Hepatocyte (in vitro differentiated cells): ENCODE data around the gene IL12A. TPM values are rescaled to one million over a fixed set of nuclear protein-coding genes. Genes with fewer than 3 reads are reported as not detected.

ENCODE experiments used
- DNase-seq: peaks from one replicate; pipeline ENCODE4 v3.0.0-alpha.2; 2016; ENCODE audit warnings: low spot score
- H2AFZ ChIP-seq: fragments of 200-600 bp; sonication (generic); 2 replicates; pipeline ENCODE4 v1.6.0; 2016; ENCODE audit warnings: antibody characterized with exemption, mild to moderate bottlenecking
- H3K27ac ChIP-seq: fragments of 200-600 bp; sonication (generic); 2 replicates; pipeline ENCODE4 v1.5.1; 2016; ENCODE audit warnings: mild to moderate bottlenecking
- H3K27me3 ChIP-seq: fragments of 200-600 bp; sonication (generic); 2 replicates; pipeline ENCODE4 v1.6.1; 2016
- H3K36me3 ChIP-seq: fragments of 200-600 bp; sonication (generic); replicated peaks from 2 replicates; pipeline ENCODE4 v1.5.1; 2016; ENCODE audit warnings: low read depth; ENCODE audit not compliant: insufficient read depth
- H3K4me1 ChIP-seq: fragments of 200-600 bp; sonication (generic); 2 replicates; pipeline ENCODE4 v1.5.1; 2016; ENCODE audit warnings: mild to moderate bottlenecking, moderate library complexity; ENCODE audit not compliant: insufficient read depth
- H3K4me2 ChIP-seq: fragments of 200-600 bp; sonication (generic); 2 replicates; pipeline ENCODE4 v1.6.0; 2016
- H3K4me3 ChIP-seq: fragments of 200-600 bp; sonication (generic); 2 replicates; pipeline ENCODE4 v1.5.1; 2016; ENCODE audit warnings: mild to moderate bottlenecking
- H3K79me2 ChIP-seq: fragments of 200-600 bp; sonication (generic); 2 replicates; pipeline ENCODE4 v1.6.0; 2017; ENCODE audit warnings: mild to moderate bottlenecking
- H3K9me2 ChIP-seq: fragments of 200-600 bp; sonication (generic); replicated peaks from 2 replicates; pipeline ENCODE4 v1.6.0; 2017; ENCODE audit warnings: mild to moderate bottlenecking; ENCODE audit not compliant: insufficient read depth
- H3K9me3 ChIP-seq: fragments of 200-600 bp; sonication (generic); 2 replicates; pipeline ENCODE4 v1.5.1; 2016; ENCODE audit warnings: low read depth, mild to moderate bottlenecking
- H4K20me1 ChIP-seq: fragments of 200-600 bp; sonication (generic); 2 replicates; pipeline ENCODE4 v1.6.0; 2016; ENCODE audit warnings: mild to moderate bottlenecking; ENCODE audit not compliant: insufficient read depth, poor library complexity, severe bottlenecking
- CTCF ChIP-seq: fragments of 200-600 bp; sonication (generic); IDR thresholded peaks from 2 replicates; pipeline ENCODE4 v1.5.1; 2016; ENCODE audit warnings: antibody characterized with exemption, mild to moderate bottlenecking; ENCODE audit not compliant: poor library complexity
- EZH2 ChIP-seq: fragments of 200-600 bp; sonication (generic); IDR thresholded peaks from 2 replicates; pipeline ENCODE4 v1.6.1; 2016; ENCODE audit warnings: antibody characterized with exemption, mild to moderate bottlenecking, borderline replicate concordance
- EZH2phosphoT487 ChIP-seq: fragments of 200-600 bp; sonication (generic); IDR thresholded peaks from one replicate; pipeline ENCODE4 v1.6.1; 2018; ENCODE audit warnings: antibody characterized with exemption, mild to moderate bottlenecking, low read depth, moderate library complexity; ENCODE audit not compliant: unreplicated experiment, severe bottlenecking
- WGBS: methylation state at CpG from one replicate; pipeline ENCODE4 v1.1.6; 2016; ENCODE audit warnings: low lambda C conversion rate; ENCODE audit errors: missing lambda C conversion rate; 5-methylcytosine and 5-hydroxymethylcytosine counted together
- polyA plus RNA-seq: library from polyadenylated mRNA; unstranded; fragments of >200 nt; fragmentation: Nextera tagmentation; extraction: Ambion mirVana; gene quantifications from 2 replicates; pipeline ENCODE4 v1.2.1, GENCODE V29; 2016
- total RNA-seq: library from RNA; depleted of rRNA; stranded (reverse); fragments of >200 nt; gene quantifications from 2 replicates; pipeline ENCODE4 v1.2.3, GENCODE V29; 2014

IL12A gene
- total and polyA plus RNA-seq, 2 experiments from 2014 or later = 0.86 to 1.0 TPM

DNA sequence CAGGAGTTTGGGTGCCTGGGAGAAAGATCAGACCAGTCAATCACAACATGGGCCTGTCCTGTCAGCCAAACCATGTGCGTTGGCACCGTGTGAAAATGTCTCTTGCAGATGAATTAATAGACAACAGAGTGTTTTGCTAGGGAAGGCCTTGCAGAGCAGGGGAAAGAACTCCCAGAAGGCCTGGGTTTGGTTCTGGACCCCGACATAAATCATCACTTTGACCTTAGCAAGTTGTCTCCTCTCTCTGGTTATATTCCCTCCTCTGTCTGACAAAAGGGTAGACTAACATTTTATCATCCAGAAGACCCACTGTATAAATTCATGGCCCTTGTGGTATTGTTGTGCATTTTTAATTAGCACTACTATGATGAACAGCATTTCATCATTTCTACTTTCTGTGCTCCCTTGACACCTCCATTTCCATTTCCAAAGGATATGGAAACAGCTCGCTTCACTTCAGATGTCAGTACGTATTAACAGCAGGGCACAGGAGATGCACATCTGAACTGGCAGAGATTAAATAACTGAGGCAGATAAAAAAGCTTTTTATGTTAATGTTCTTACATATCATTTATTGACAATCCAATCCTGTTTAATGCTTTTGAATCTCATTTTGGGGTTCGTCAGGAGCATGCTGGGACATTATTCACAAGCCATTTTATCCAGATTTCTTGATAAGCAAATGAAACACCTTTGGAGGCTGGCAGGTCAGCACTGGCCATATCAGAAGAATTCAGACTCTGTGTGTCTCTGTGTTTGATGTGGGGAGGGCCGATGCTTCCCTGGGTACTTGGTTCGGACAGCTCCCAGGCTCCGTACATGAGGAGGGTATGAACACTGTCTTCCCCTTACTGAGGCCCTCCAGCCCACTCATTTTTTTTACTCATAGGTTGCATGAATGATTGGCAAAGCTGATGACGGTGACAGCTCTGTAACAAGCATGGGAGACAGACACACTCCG is 28.2 kb upstream of the IL12A start:
- no peaks in the 10 kb centered on the region for H3K79me2 ChIP-seq
- H4K20me1 ChIP-seq = no peaks in the 10 kb centered on the region
- 86% methylated on average over 11 of the region's 11 CpGs for WGBS
- DNase-seq = no peak
- H3K9me2 ChIP-seq = no peaks in the 10 kb centered on the region
- no peak overlapping the region for H3K4me3 ChIP-seq
- H3K4me1 ChIP-seq = no peaks in the 10 kb centered on the region
- H3K9me3 ChIP-seq = no peaks in the 10 kb centered on the region
- no peak overlapping the region for H3K27ac ChIP-seq
- no peak overlapping the region for H2AFZ ChIP-seq
- TF ChIP-seq EZH2phosphoT487 (no peak), EZH2 (no peak), CTCF (no peak)
- no peaks in the 10 kb centered on the region for H3K27me3 ChIP-seq
- no peak overlapping the region for H3K4me2 ChIP-seq
- H3K36me3 ChIP-seq = no peaks in the 10 kb centered on the region

DNA sequence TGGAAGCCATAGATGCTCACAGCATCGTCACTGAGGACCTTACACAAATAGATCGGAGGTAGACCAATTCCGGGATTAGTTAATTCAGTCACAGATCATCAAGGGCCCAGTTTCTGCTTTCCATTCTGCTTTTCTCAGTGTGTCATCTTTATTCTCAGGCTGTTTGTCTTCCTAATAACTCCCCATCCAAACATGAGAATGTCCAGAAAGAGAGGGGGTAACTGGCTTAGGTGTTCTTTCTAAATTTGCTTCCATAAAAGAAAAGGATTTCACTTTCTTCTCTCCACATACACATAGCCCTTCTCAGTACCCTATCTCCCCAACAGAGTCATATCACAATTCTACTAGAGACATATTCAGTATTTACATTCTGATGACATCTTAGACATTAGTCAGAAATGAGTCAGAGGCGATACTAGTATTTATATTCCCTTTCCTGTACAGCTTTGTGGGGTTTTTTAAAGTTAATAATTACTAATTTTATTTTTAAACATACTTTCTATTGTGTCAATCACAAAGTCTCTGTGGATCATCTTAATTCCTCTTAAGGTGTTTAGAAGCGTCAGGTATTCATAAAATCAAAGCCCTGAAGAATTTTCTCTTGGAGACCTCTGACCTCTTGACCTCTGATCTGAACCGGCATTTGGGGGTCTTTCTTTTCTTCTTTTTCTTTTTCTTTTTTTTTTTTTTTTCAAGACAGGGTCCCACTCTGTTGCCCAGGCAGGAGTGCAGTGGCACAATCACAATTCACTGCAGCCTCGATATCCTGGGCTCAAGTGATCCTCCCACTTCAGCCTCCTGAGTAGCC is 24.3 kb upstream of the IL12A start:
- TF ChIP-seq EZH2phosphoT487 (no peak), EZH2 (no peak), CTCF (no peak)
- Histone ChIP-seq H3K4me3 (no peak overlapping the region), H3K4me1 (no peaks in the 10 kb centered on the region), H3K9me2 (no peaks in the 10 kb centered on the region), H3K27me3 (no peaks in the 10 kb centered on the region), H3K4me2 (no peak overlapping the region), H2AFZ (no peak overlapping the region), H3K36me3 (no peaks in the 10 kb centered on the region), H3K9me3 (no peaks in the 10 kb centered on the region), H4K20me1 (no peaks in the 10 kb centered on the region), H3K27ac (peak overlapping the region; percentile 72), H3K79me2 (no peaks in the 10 kb centered on the region)
- 87% methylated on average over 7 of the region's 7 CpGs for WGBS
- DNase-seq = peak; percentile 46

DNA sequence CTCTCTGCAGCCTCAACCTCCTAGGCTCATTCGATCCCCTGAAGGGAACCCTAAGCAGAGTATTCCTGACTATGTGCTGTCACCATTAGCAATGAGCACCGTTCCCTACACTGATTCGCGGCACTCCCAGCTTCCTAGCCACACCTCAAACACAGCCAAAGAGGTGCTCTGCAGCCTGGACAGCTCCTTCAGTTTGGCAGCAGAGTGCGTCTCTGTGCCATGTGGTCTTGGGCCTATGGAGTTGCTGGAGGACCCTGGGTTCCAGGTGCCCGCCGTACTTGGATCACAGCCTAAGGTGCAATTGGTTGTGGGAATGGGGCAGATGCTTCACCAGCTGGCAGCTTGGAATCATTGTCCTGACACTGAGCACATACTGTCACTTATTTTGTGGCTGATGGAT is 17.3 kb upstream of the IL12A start:
- 90% methylated on average over 7 of the region's 7 CpGs for WGBS
- no peak overlapping the region for H2AFZ ChIP-seq
- H3K9me3 ChIP-seq = no peaks in the 10 kb centered on the region
- no peak for DNase-seq
- H4K20me1 ChIP-seq = no peaks in the 10 kb centered on the region
- no peak overlapping the region for H3K4me3 ChIP-seq
- no peaks in the 10 kb centered on the region for H3K9me2 ChIP-seq
- no peaks in the 10 kb centered on the region for H3K4me1 ChIP-seq
- H3K27ac ChIP-seq = no peak overlapping the region
- H3K79me2 ChIP-seq = no peaks in the 10 kb centered on the region
- H3K27me3 ChIP-seq = no peaks in the 10 kb centered on the region
- no peaks in the 10 kb centered on the region for H3K36me3 ChIP-seq
- no peak for TF ChIP-seq EZH2phosphoT487
- no peak overlapping the region for H3K4me2 ChIP-seq
